Left lobe of liver (tissue), 2 donors: ENCODE measurements around the gene CLN3. TPM values are rescaled to one million over a fixed set of nuclear protein-coding genes. Genes with fewer than 3 reads are reported as not detected.
A peak's percentile ranks its signal among the peaks of the same experiment; 100 is the strongest.
"Not testable (repeated sequence)": the region's sequence is repeated elsewhere in the genome, so short reads cannot be mapped to it uniquely, and the experiment has no call there.

Source experiments
- ATAC-seq: fragments of 200-7000 bp; cut with Tn5 transposase; one replicate; pipeline ENCODE4 v1.9.1; 2020; ENCODE audit warnings: mild to moderate bottlenecking, moderate library complexity
- DNase-seq: peaks from one replicate; pipeline ENCODE4 v3.0.0-alpha.2; 2020; ENCODE audit warnings: low spot score
- total RNA-seq: library from RNA; stranded (reverse); gene quantifications from one replicate; pipeline ENCODE4 v1.2.1, GENCODE V29; 2021
- donor health status: DM: no; HTN: no; CAD: no; lungs with moderate emphysema.
- donor health status: DM: no; HTN: yes; CAD: no.

Gene CLN3
- total RNA-seq, 1 donor from 2014 or later, result 17.5 TPM

- ATAC-seq (no peak), DNase-seq (no peak)
Observed at GRCh38 chr16:28514246-28514645, 22.4 kb upstream of the CLN3 start.

- no peak for ATAC-seq
- no peak for DNase-seq
Observed at GRCh38 chr16:28513484-28514181, 21.8 kb upstream of the CLN3 start.

GRCh38 chr16:28511801-28512789 is 20.2 kb upstream of the CLN3 start:
- ATAC-seq (no peak), DNase-seq (no peak)

GRCh38 chr16:28511031-28511430 is 19.2 kb upstream of the CLN3 start:
- DNase-seq (no peak), ATAC-seq (no peak)

GRCh38 chr16:28505489-28506137 is 13.7 kb upstream of the CLN3 start:
- no peak for DNase-seq
- peak; percentile 65 for ATAC-seq

- DNase-seq (peak; percentile 81), ATAC-seq (peak; percentile 76)
Observed at GRCh38 chr16:28504707-28505404, 13.0 kb upstream of the CLN3 start.

- ATAC-seq, result no peak
- no peak for DNase-seq
Observed at GRCh38 chr16:28503470-28504259, 11.8 kb upstream of the CLN3 start.

- ATAC-seq, result no peak
- DNase-seq, result no peak
Observed at GRCh38 chr16:28502290-28502689, 10.4 kb upstream of the CLN3 start.

- ATAC-seq (no peak), DNase-seq (no peak)
Observed at GRCh38 chr16:28501258-28502232, 9.7 kb upstream of the CLN3 start.

GRCh38 chr16:28500476-28501180 is 8.8 kb upstream of the CLN3 start:
- ATAC-seq, DNase-seq: not testable (repeated sequence)

- no peak for ATAC-seq
- no peak for DNase-seq
Observed at GRCh38 chr16:28499854-28500253, 8.0 kb upstream of the CLN3 start.

- ATAC-seq, result no peak
- DNase-seq, result no peak
Observed at GRCh38 chr16:28498666-28499381, 7.0 kb upstream of the CLN3 start.

- ATAC-seq (no peak), DNase-seq (no peak)
Observed at GRCh38 chr16:28497861-28498599, 6.2 kb upstream of the CLN3 start.

GRCh38 chr16:28497386-28497785 is 5.5 kb upstream of the CLN3 start:
- DNase-seq (no peak), ATAC-seq (no peak)

- DNase-seq, result no peak
Observed at GRCh38 chr16:28496844-28497243, 5.0 kb upstream of the CLN3 start.

GRCh38 chr16:28495795-28496749 is 4.2 kb upstream of the CLN3 start:
- ATAC-seq (no peak), DNase-seq (no peak)

More at GRCh38 chr16:28496844-28497243, 5.0 kb upstream of the CLN3 start:
- no peak for ATAC-seq
